ENCODE results near the gene FCMR. TPM values are rescaled to one million over a fixed set of nuclear protein-coding genes. Genes with fewer than 3 reads are reported as not detected.

The FCMR gene
- total and polyA plus RNA-seq, 2 experiments from 2014 or later: 1.2 to 2.3 TPM

GRCh38 chr1:206863266-206863665, 58.5 kb downstream of the FCMR start:
- in situ Hi-C loops (cut with MboI): no loop called here
- no peak for DNase-seq
- Histone ChIP-seq H3K4me3 (no peak overlapping the region), H3K4me2 (ENCODE audit: unreplicated experiment) (no peak overlapping the region), H3K36me3 (ENCODE audit: low read depth) (no peaks in the 10 kb centered on the region), H3K79me2 (ENCODE audit: insufficient read depth) (no peaks in the 10 kb centered on the region), H3F3A (ENCODE audit: insufficient read depth) (peaks cover 13% of the 10 kb centered on the region), H3K27me3 (replicated peaks; ENCODE audit: insufficient read depth) (0 out of 2 replicates have a peak, but pooled peaks cover 3% of the 10 kb centered on the region), H3K9me2 (ENCODE audit: insufficient read depth) (no peaks in the 10 kb centered on the region), H3K4me1 (ENCODE audit: insufficient read depth) (peaks cover 26% of the 10 kb centered on the region), H4K20me1 (ENCODE audit: insufficient read depth) (no peaks in the 10 kb centered on the region), H3K27ac (no peak overlapping the region), H2AFZ (no peak overlapping the region), H3K9me3 (ENCODE audit: low read depth) (no peaks in the 10 kb centered on the region), H3K9ac (no peak overlapping the region)
- no peak for TF ChIP-seq EZH2 (IDR thresholded peaks at IDR 0.05; ENCODE audit: insufficient read depth, poor library complexity, severe bottlenecking)
- TF ChIP-seq EZH2phosphoT487 (IDR thresholded peaks at IDR 0.05; ENCODE audit: insufficient read depth, low read depth): no peak
- 17 to 47% methylated on average over 1 of the region's 1 CpG for WGBS, 2 experiments (ENCODE audit: low coverage in 1 of 2, low lambda C conversion rate in 2 of 2, missing lambda C conversion rate in 2 of 2)

GRCh38 chr1:206860165-206860564, 61.6 kb downstream of the FCMR start:
- TF ChIP-seq EZH2 (IDR thresholded peaks at IDR 0.05; ENCODE audit: insufficient read depth, poor library complexity, severe bottlenecking) (no peak), EZH2phosphoT487 (IDR thresholded peaks at IDR 0.05; ENCODE audit: insufficient read depth, low read depth) (no peak)
- Histone ChIP-seq H3K4me1 (ENCODE audit: insufficient read depth) (peaks cover 2% of the 10 kb centered on the region; the same call in 1 of the 2 replicates), H3K27ac (no peak overlapping the region), H3K9me3 (ENCODE audit: low read depth) (no peaks in the 10 kb centered on the region), H3F3A (ENCODE audit: insufficient read depth) (no peaks in the 10 kb centered on the region), H3K4me3 (no peak overlapping the region), H3K36me3 (ENCODE audit: low read depth) (no peaks in the 10 kb centered on the region), H3K27me3 (replicated peaks; ENCODE audit: insufficient read depth) (0 out of 2 replicates have a peak, but pooled peaks cover 3% of the 10 kb centered on the region), H3K79me2 (ENCODE audit: insufficient read depth) (no peaks in the 10 kb centered on the region), H2AFZ (no peak overlapping the region), H3K9ac (no peak overlapping the region), H3K9me2 (ENCODE audit: insufficient read depth) (no peaks in the 10 kb centered on the region), H4K20me1 (ENCODE audit: insufficient read depth) (no peaks in the 10 kb centered on the region), H3K4me2 (ENCODE audit: unreplicated experiment) (no peak overlapping the region)
- WGBS, 2 experiments (ENCODE audit: low coverage in 1 of 2, low lambda C conversion rate in 2 of 2, missing lambda C conversion rate in 2 of 2): 74 to 78% methylated on average over 4 of the region's 4 CpGs
- in situ Hi-C loops (cut with MboI): no loop called here
- no peak for DNase-seq

- TF ChIP-seq EZH2phosphoT487 (IDR thresholded peaks at IDR 0.05; ENCODE audit: insufficient read depth, low read depth) (no peak), EZH2 (IDR thresholded peaks at IDR 0.05; ENCODE audit: insufficient read depth, poor library complexity, severe bottlenecking) (no peak)
- no peaks in the 10 kb centered on the region for H3K9me2 ChIP-seq (ENCODE audit: insufficient read depth)
- no peak overlapping the region for H3K4me2 ChIP-seq (ENCODE audit: unreplicated experiment)
- H3K9me3 ChIP-seq (ENCODE audit: low read depth): no peaks in the 10 kb centered on the region
- H3K79me2 ChIP-seq (ENCODE audit: insufficient read depth): no peaks in the 10 kb centered on the region
- DNase-seq: no peak
- no peak overlapping the region for H3K9ac ChIP-seq
- no peaks in the 10 kb centered on the region for H3K36me3 ChIP-seq (ENCODE audit: low read depth)
- H4K20me1 ChIP-seq (ENCODE audit: insufficient read depth): no peaks in the 10 kb centered on the region
- no peaks in the 10 kb centered on the region for H3K4me1 ChIP-seq (ENCODE audit: insufficient read depth)
- no peak overlapping the region for H3K27ac ChIP-seq
- H3F3A ChIP-seq (ENCODE audit: insufficient read depth): no peaks in the 10 kb centered on the region
- 0 out of 2 replicates have a peak, but pooled peaks cover 3% of the 10 kb centered on the region for H3K27me3 ChIP-seq (replicated peaks; ENCODE audit: insufficient read depth)
- in situ Hi-C loops (cut with MboI): no loop called here
- 52 to 60% methylated on average over 5 of the region's 5 CpGs for WGBS, 2 experiments (ENCODE audit: low coverage in 1 of 2, low lambda C conversion rate in 2 of 2, missing lambda C conversion rate in 2 of 2)
- no peak overlapping the region for H3K4me3 ChIP-seq
- no peak overlapping the region for H2AFZ ChIP-seq
These were observed 62.6 kb downstream of the FCMR start for GRCh38 chr1:206859082-206859521.

- Histone ChIP-seq H2AFZ (no peak overlapping the region), H3K9me2 (ENCODE audit: insufficient read depth) (no peaks in the 10 kb centered on the region), H3K27ac (no peak overlapping the region), H3F3A (ENCODE audit: insufficient read depth) (peaks cover 5% of the 10 kb centered on the region; the same call in 1 of the 2 replicates), H3K27me3 (replicated peaks; ENCODE audit: insufficient read depth) (0 out of 2 replicates have a peak, but pooled peaks cover 3% of the 10 kb centered on the region), H3K36me3 (ENCODE audit: low read depth) (no peaks in the 10 kb centered on the region), H3K4me3 (no peak overlapping the region), H3K9me3 (ENCODE audit: low read depth) (no peaks in the 10 kb centered on the region), H3K9ac (no peak overlapping the region), H3K4me1 (ENCODE audit: insufficient read depth) (no peaks in the 10 kb centered on the region), H3K4me2 (ENCODE audit: unreplicated experiment) (no peak overlapping the region), H4K20me1 (ENCODE audit: insufficient read depth) (no peaks in the 10 kb centered on the region), H3K79me2 (ENCODE audit: insufficient read depth) (no peaks in the 10 kb centered on the region)
- in situ Hi-C loops (cut with MboI): no loop called here
- DNase-seq: peak; percentile 31
- no peak for TF ChIP-seq EZH2 (IDR thresholded peaks at IDR 0.05; ENCODE audit: insufficient read depth, poor library complexity, severe bottlenecking)
- TF ChIP-seq EZH2phosphoT487 (IDR thresholded peaks at IDR 0.05; ENCODE audit: insufficient read depth, low read depth): no peak
- 79 to 82% methylated on average over 5 of the region's 5 CpGs for WGBS, 2 experiments (ENCODE audit: low coverage in 1 of 2, low lambda C conversion rate in 2 of 2, missing lambda C conversion rate in 2 of 2)
These were observed 64.9 kb downstream of the FCMR start for GRCh38 chr1:206856674-206857464.
